Thyroid gland (tissue), 4 donors: ENCODE results near the gene RAPH1. TPM values are rescaled to one million over a fixed set of nuclear protein-coding genes. Genes with fewer than 3 reads are reported as not detected.

Experiments used
- DNase-seq, 2 donors: peaks; one replicate each; pipeline ENCODE4 v3.0.0-alpha.2; 2019
- H3K27ac ChIP-seq, 3 donors: fragments of 200-600 bp; sonication (generic); 1 replicate in 2 of 3; 2 replicates in 1 of 3; pipeline ENCODE4 v1.5.1; 2016 to 2019; ENCODE audit warnings: mild to moderate bottlenecking in 1 of 3, moderate library complexity in 1 of 3
- H3K27me3 ChIP-seq: fragments of 200-600 bp; sonication (generic); one replicate; pipeline ENCODE4 v1.5.1; 2019
- H3K36me3 ChIP-seq, 2 donors: fragments of 200-600 bp; sonication (generic); one replicate each; pipeline ENCODE4 v1.5.1; 2016 to 2019
- H3K4me1 ChIP-seq, 2 donors: fragments of 200-600 bp; sonication (generic); one replicate each; pipeline ENCODE4 v1.5.1; 2017 to 2019
- H3K4me3 ChIP-seq, 3 donors: fragments of 200-600 bp; sonication (generic); replicated peaks in 1 of 3; 1 replicate in 2 of 3; 2 replicates in 1 of 3; pipeline ENCODE4 v1.5.1; 2016; ENCODE audit warnings: mild to moderate bottlenecking in 1 of 3
- H3K9me3 ChIP-seq: fragments of 200-600 bp; sonication (generic); one replicate; pipeline ENCODE4 v1.5.1; 2017
- CTCF ChIP-seq, 6 experiments: fragments of 200-600 bp in 3 of 6; fragments of 450-650 bp in 3 of 6; sonication (generic) in 3 of 6; IDR thresholded peaks; one replicate each; pipeline ENCODE4 v1.5.1; 2016 to 2019; ENCODE audit warnings: antibody characterized with exemption in 6 of 6, mild to moderate bottlenecking in 2 of 6, inconsistent platforms in 1 of 6, moderate library complexity in 1 of 6
- POLR2A ChIP-seq, 2 donors: fragments of 450-650 bp; IDR thresholded peaks; one replicate each; pipeline ENCODE4 v1.6.1; 2017; ENCODE audit warnings: antibody characterized with exemption in 2 of 2, mild to moderate bottlenecking in 2 of 2, moderate library complexity in 1 of 2
- WGBS, 2 donors: methylation state at CpG; one replicate each; pipeline ENCODE4 v1.1.5; 2017; 5-methylcytosine and 5-hydroxymethylcytosine counted together
- intact Hi-C: fragments of 100-400 bp; cut with DNase I; formaldehyde crosslinking; loops from one replicate; pipeline ENCODE4 v1.15.1; 2023
- total RNA-seq, 4 donors: library from RNA; depleted of rRNA; stranded (reverse); fragments of >200 nt; gene quantifications; one replicate each; pipeline ENCODE4 v1.2.3, GENCODE V29; 2016

The RAPH1 gene
- total RNA-seq, 4 donors from 2014 or later: 67.3 to 187 (median 99.4) TPM

GRCh38 chr2:203470371-203470770 is 64.7 kb downstream of the RAPH1 start:
- Histone ChIP-seq H3K4me1 (peaks cover 26 to 30% of the 10 kb centered on the region in 2 donors), H3K36me3 (no peaks in the 10 kb centered on the region), H3K9me3 (no peaks in the 10 kb centered on the region), H3K27ac (no peak overlapping the region), H3K27me3 (no peaks in the 10 kb centered on the region), H3K4me3 (no peak overlapping the region)
- peak; percentile 29 to 39 for DNase-seq
- intact Hi-C loops: no loop called here
- no peak for TF ChIP-seq CTCF (IDR thresholded peaks at IDR 0.05)
- TF ChIP-seq POLR2A (IDR thresholded peaks at IDR 0.05): no peak
- 78 to 81% methylated on average over 4 of the region's 4 CpGs for WGBS, 2 donors

GRCh38 chr2:203469546-203469945 is 65.6 kb downstream of the RAPH1 start:
- peak overlapping the region in 2 of 3 donors; percentile 7 to 10 for H3K27ac ChIP-seq
- intact Hi-C loops: no loop called here
- no peaks in the 10 kb centered on the region for H3K36me3 ChIP-seq
- H3K27me3 ChIP-seq: no peaks in the 10 kb centered on the region
- H3K4me3 ChIP-seq: no peak overlapping the region
- H3K4me1 ChIP-seq: peaks cover 23% of the 10 kb centered on the region in 2 donors
- WGBS, 2 donors: 35 to 39% methylated on average over 1 of the region's 1 CpG
- no peak for DNase-seq
- no peaks in the 10 kb centered on the region for H3K9me3 ChIP-seq
- no peak for TF ChIP-seq POLR2A (IDR thresholded peaks at IDR 0.05)
- no peak for TF ChIP-seq CTCF (IDR thresholded peaks at IDR 0.05)

GRCh38 chr2:203463266-203463678 is 71.8 kb downstream of the RAPH1 start:
- intact Hi-C loops: no loop called here
- TF ChIP-seq CTCF (IDR thresholded peaks at IDR 0.05) (no peak), POLR2A (IDR thresholded peaks at IDR 0.05) (no peak)

GRCh38 chr2:203462308-203462707 is 72.8 kb downstream of the RAPH1 start:
- WGBS, 2 donors: 95 to 100% methylated on average over 1 of the region's 1 CpG
- H3K9me3 ChIP-seq: no peaks in the 10 kb centered on the region
- H3K4me1 ChIP-seq: no peaks in the 10 kb centered on the region
- no peak for DNase-seq
- no peaks in the 10 kb centered on the region for H3K27me3 ChIP-seq
- no peak overlapping the region for H3K4me3 ChIP-seq
- peaks cover 24 to 38% of the 10 kb centered on the region in 2 donors for H3K36me3 ChIP-seq
- no peak overlapping the region for H3K27ac ChIP-seq
- no peak for TF ChIP-seq CTCF (IDR thresholded peaks at IDR 0.05)
- no peak for TF ChIP-seq POLR2A (IDR thresholded peaks at IDR 0.05)
- intact Hi-C loops: no loop called here

More at GRCh38 chr2:203463266-203463678, 71.8 kb downstream of the RAPH1 start:
- Histone ChIP-seq H3K27ac (no peak overlapping the region), H3K27me3 (no peaks in the 10 kb centered on the region), H3K9me3 (no peaks in the 10 kb centered on the region), H3K36me3 (peaks cover 15 to 28% of the 10 kb centered on the region in 2 donors), H3K4me1 (no peaks in the 10 kb centered on the region), H3K4me3 (no peak overlapping the region)
- DNase-seq: no peak

- intact Hi-C loops: no loop called here
- no peak for DNase-seq
- TF ChIP-seq POLR2A (IDR thresholded peaks at IDR 0.05): no peak
- TF ChIP-seq CTCF (IDR thresholded peaks at IDR 0.05): no peak
- no peak overlapping the region for H3K27ac ChIP-seq
- H3K27me3 ChIP-seq: no peaks in the 10 kb centered on the region
- H3K4me1 ChIP-seq: no peaks in the 10 kb centered on the region
- H3K36me3 ChIP-seq: peaks cover 27 to 43% of the 10 kb centered on the region in 2 donors
- no peaks in the 10 kb centered on the region for H3K9me3 ChIP-seq
- H3K4me3 ChIP-seq: no peak overlapping the region
Observed at GRCh38 chr2:203461746-203462145, 73.4 kb downstream of the RAPH1 start.
